Fibroblast of mammary gland (primary cell): ENCODE data around the gene FBXO8.
"Not testable (repeated sequence)": the region's sequence is repeated elsewhere in the genome, so short reads cannot be mapped to it uniquely, and the experiment has no call there.

ENCODE experiments used
- DNase-seq: peaks from one replicate; pipeline ENCODE4 v3.0.0-alpha.2; 2010; ENCODE audit warnings: low read depth
- H3K4me3 ChIP-seq: 2 replicates; pipeline ENCODE4 v1.5.1; 2011; ENCODE audit warnings: low read depth, mild to moderate bottlenecking, low read length, moderate library complexity; ENCODE audit not compliant: control insufficient read depth
- CTCF ChIP-seq: conservative IDR thresholded peaks from 2 replicates; pipeline ENCODE4 v1.5.1; 2011; ENCODE audit warnings: low read depth, low read length, inconsistent platforms; ENCODE audit not compliant: control insufficient read depth, insufficient read depth

FBXO8 gene

GRCh38 chr4:174312993-174313392, 29.5 kb upstream of the FBXO8 start:
- TF ChIP-seq CTCF = no peak
- no peak for DNase-seq
- H3K4me3 ChIP-seq = no peak overlapping the region

- DNase-seq = no peak
- TF ChIP-seq CTCF = no peak
- no peak overlapping the region for H3K4me3 ChIP-seq
These were observed 24.2 kb upstream of the FBXO8 start for GRCh38 chr4:174307694-174308093.

- no peak for TF ChIP-seq CTCF
- no peak overlapping the region for H3K4me3 ChIP-seq
- no peak for DNase-seq
These were observed 22.5 kb upstream of the FBXO8 start for GRCh38 chr4:174305961-174306360.

- DNase-seq = no peak
- H3K4me3 ChIP-seq = no peak overlapping the region
- TF ChIP-seq CTCF = no peak
These were observed 21.2 kb upstream of the FBXO8 start for GRCh38 chr4:174304664-174305063.

GRCh38 chr4:174303687-174304086, 20.2 kb upstream of the FBXO8 start:
- TF ChIP-seq CTCF = no peak
- H3K4me3 ChIP-seq = no peak overlapping the region

GRCh38 chr4:174295142-174295541, 11.7 kb upstream of the FBXO8 start:
- H3K4me3 ChIP-seq, DNase-seq: not testable (repeated sequence)

More at GRCh38 chr4:174303687-174304086, 20.2 kb upstream of the FBXO8 start:
- no peak for DNase-seq

- not testable (repeated sequence) for DNase-seq, H3K4me3 ChIP-seq
These were observed 11.2 kb upstream of the FBXO8 start for GRCh38 chr4:174294641-174295040.

GRCh38 chr4:174292473-174292872, 9.0 kb upstream of the FBXO8 start:
- no peak for DNase-seq
- no peak for TF ChIP-seq CTCF
- H3K4me3 ChIP-seq = no peak overlapping the region
